ENCODE measurements around the gene LRRC47.

GRCh38 chr1:3807769-3808168, 11.5 kb upstream of the LRRC47 start:
- TF ChIP-seq CTCF (IDR thresholded peaks at IDR 0.05) (no peak), POLR2AphosphoS5 (IDR thresholded peaks at IDR 0.05) (no peak), POLR2A (IDR thresholded peaks at IDR 0.05) (no peak)
